IMR-90 (cell line): ENCODE measurements around the gene ROBO2.

Experiments
- CEBPB ChIP-seq: IDR thresholded peaks from 2 replicates; pipeline ENCODE4 v1.6.1; 2012; ENCODE audit warnings: low read depth, low read length, improper control_type of control experiment
- CTCF ChIP-seq: conservative IDR thresholded peaks from 2 replicates; pipeline ENCODE4 v1.5.1; 2012; ENCODE audit warnings: mild to moderate bottlenecking, low read depth, low read length, improper control_type of control experiment
- MAFK ChIP-seq: IDR thresholded peaks from 2 replicates; pipeline ENCODE4 v1.6.1; 2012; ENCODE audit warnings: low read depth, low read length, improper control_type of control experiment
- MAZ ChIP-seq: IDR thresholded peaks from 2 replicates; pipeline ENCODE4 v1.6.1; 2012; ENCODE audit warnings: low read depth, mild to moderate bottlenecking, low read length, improper control_type of control experiment, moderate library complexity, borderline replicate concordance
- MXI1 ChIP-seq: IDR thresholded peaks from 2 replicates; pipeline ENCODE4 v1.6.1; 2012; ENCODE audit warnings: low read depth, mild to moderate bottlenecking, low read length, moderate library complexity, borderline replicate concordance
- NFE2L2 ChIP-seq: fragments of 150-350 bp; IDR thresholded peaks from 2 replicates; pipeline ENCODE4 v1.6.1; 2016; ENCODE audit warnings: low read depth, mild to moderate bottlenecking, low read length
- POLR2A ChIP-seq: IDR thresholded peaks from 2 replicates; pipeline ENCODE4 v1.6.1; 2012; ENCODE audit warnings: mild to moderate bottlenecking, low read depth, low read length
- RAD21 ChIP-seq: IDR thresholded peaks from 2 replicates; pipeline ENCODE4 v1.6.1; 2012; ENCODE audit warnings: low read length, improper control_type of control experiment
- RCOR1 ChIP-seq: IDR thresholded peaks from 2 replicates; pipeline ENCODE4 v1.6.1; 2012; ENCODE audit warnings: mild to moderate bottlenecking, low read length, improper control_type of control experiment; ENCODE audit not compliant: insufficient replicate concordance
- RFX5 ChIP-seq: IDR thresholded peaks from 2 replicates; pipeline ENCODE4 v1.8.0; 2012; ENCODE audit warnings: low read depth, mild to moderate bottlenecking, low read length, moderate library complexity
- SMC3 ChIP-seq: fragments of 150-350 bp; IDR thresholded peaks from 2 replicates; pipeline ENCODE4 v1.6.1; 2016; ENCODE audit warnings: low read depth, mild to moderate bottlenecking, antibody characterized with exemption, low read length, moderate library complexity
- TF ChIP-seq, protein P1 (sequence below): fragments of 150-350 bp; IDR thresholded peaks from 2 replicates; pipeline ENCODE4 v1.6.1; 2017; ENCODE audit warnings: mild to moderate bottlenecking, antibody characterized with exemption, low read length, low read depth

GRCh38 chr3:77125966-77126365 is 86.1 kb downstream of the ROBO2 start:
- TF ChIP-seq CTCF = no peak
- TF ChIP-seq CEBPB = no peak
- no peak for TF ChIP-seq RFX5
- TF ChIP-seq POLR2A = no peak
- TF ChIP-seq NFE2L2 = no peak
- TF ChIP-seq MAZ = no peak
- no peak for TF ChIP-seq MAFK
- no peak for TF ChIP-seq RAD21
- no peak for TF ChIP-seq MXI1
- TF ChIP-seq SMC3 = no peak
- TF ChIP-seq, protein P1, sequence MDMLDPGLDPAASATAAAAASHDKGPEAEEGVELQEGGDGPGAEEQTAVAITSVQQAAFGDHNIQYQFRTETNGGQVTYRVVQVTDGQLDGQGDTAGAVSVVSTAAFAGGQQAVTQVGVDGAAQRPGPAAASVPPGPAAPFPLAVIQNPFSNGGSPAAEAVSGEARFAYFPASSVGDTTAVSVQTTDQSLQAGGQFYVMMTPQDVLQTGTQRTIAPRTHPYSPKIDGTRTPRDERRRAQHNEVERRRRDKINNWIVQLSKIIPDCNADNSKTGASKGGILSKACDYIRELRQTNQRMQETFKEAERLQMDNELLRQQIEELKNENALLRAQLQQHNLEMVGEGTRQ = no peak
- no peak for TF ChIP-seq RCOR1
